Measurements from ENCODE around the gene FMO5.

DNA sequence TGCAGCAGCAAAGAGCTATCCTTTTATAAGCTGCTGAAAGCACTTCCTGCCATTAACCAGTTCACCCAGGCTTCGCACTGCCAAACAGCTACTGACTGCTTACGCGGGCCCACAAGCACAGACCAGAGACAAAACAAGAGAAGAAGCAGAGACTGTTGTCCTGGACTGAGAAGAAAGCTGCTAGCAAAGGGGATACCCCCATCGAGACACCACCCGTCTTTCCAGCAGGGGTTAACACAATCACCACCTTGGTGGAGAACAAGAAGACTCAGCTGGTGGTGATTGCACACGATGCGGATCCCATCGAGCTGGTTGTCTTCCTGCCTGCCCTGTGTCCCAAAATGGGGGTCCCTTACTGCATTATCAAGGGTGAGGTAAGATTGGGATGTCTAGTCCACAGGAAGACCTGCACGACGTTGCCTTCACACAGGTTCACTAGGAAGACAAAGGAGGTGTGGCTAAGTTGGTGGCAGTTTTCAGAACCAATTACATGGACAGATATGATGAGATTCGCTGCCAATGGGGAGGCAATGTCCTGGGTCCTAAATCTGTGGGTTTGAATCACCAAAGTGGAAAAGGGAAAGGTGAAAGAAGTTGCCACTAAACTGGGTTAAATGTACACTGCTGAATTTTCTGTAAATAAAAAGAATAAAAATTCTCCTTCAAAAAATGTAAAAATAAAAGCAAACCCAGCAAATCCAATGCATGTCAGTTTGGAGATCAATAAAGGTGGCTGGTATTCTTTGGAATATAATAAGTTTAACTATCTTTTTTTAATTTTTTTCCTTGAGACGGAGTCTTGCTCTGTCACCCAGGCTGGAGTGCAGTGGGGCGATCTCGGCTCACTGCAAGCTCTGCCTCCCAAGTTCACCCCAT lies 1.2 kb downstream of the FMO5 start:
- TF ChIP-seq EP300 (IDR thresholded peaks at IDR 0.05; ENCODE audit: low read depth), result no peak
- TF ChIP-seq POLR2A (IDR thresholded peaks at IDR 0.05), result no peak
- TF ChIP-seq, protein P1, sequence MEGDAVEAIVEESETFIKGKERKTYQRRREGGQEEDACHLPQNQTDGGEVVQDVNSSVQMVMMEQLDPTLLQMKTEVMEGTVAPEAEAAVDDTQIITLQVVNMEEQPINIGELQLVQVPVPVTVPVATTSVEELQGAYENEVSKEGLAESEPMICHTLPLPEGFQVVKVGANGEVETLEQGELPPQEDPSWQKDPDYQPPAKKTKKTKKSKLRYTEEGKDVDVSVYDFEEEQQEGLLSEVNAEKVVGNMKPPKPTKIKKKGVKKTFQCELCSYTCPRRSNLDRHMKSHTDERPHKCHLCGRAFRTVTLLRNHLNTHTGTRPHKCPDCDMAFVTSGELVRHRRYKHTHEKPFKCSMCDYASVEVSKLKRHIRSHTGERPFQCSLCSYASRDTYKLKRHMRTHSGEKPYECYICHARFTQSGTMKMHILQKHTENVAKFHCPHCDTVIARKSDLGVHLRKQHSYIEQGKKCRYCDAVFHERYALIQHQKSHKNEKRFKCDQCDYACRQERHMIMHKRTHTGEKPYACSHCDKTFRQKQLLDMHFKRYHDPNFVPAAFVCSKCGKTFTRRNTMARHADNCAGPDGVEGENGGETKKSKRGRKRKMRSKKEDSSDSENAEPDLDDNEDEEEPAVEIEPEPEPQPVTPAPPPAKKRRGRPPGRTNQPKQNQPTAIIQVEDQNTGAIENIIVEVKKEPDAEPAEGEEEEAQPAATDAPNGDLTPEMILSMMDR (IDR thresholded peaks at IDR 0.05), result no peak
